HG03066 (cell line): ENCODE measurements around the gene GNB1L.
"Not testable (repeated sequence)": the region's sequence is repeated elsewhere in the genome, so short reads cannot be mapped to it uniquely, and the experiment has no call there.

Source experiments
- ATAC-seq: cut with Tn5 transposase; IDR thresholded peaks from one replicate; pipeline ENCODE4 v1.9.1; 2021; ENCODE audit warnings: low read depth; ENCODE audit not compliant: unreplicated experiment

Gene GNB1L

GRCh38 chr22:19784384-19785175 is 70.1 kb downstream of the GNB1L start:
- ATAC-seq, result no peak

GRCh38 chr22:19783586-19784383 is 70.9 kb downstream of the GNB1L start:
- no peak for ATAC-seq

GRCh38 chr22:19782533-19782932 is 72.1 kb downstream of the GNB1L start:
- ATAC-seq, result no peak

- no peak for ATAC-seq
Observed at GRCh38 chr22:19779685-19780268, 74.9 kb downstream of the GNB1L start.

GRCh38 chr22:19779011-19779421 is 75.7 kb downstream of the GNB1L start:
- no peak for ATAC-seq

GRCh38 chr22:19777192-19777591 is 77.5 kb downstream of the GNB1L start:
- ATAC-seq, result not testable (repeated sequence)

GRCh38 chr22:19776433-19777031 is 78.1 kb downstream of the GNB1L start:
- ATAC-seq, result no peak

- no peak for ATAC-seq
Observed at GRCh38 chr22:19775496-19776325, 79.0 kb downstream of the GNB1L start.

GRCh38 chr22:19774628-19775027 is 80.0 kb downstream of the GNB1L start:
- no peak for ATAC-seq

GRCh38 chr22:19773470-19774040 is 81.1 kb downstream of the GNB1L start:
- no peak for ATAC-seq

GRCh38 chr22:19772673-19773469 is 81.8 kb downstream of the GNB1L start:
- peak; percentile 61 for ATAC-seq

GRCh38 chr22:19772422-19772672 is 82.3 kb downstream of the GNB1L start:
- no peak for ATAC-seq

- no peak for ATAC-seq
Observed at GRCh38 chr22:19770349-19771220, 84.1 kb downstream of the GNB1L start.

GRCh38 chr22:19769393-19769715 is 85.3 kb downstream of the GNB1L start:
- no peak for ATAC-seq

GRCh38 chr22:19767427-19768341 is 87.0 kb downstream of the GNB1L start:
- no peak for ATAC-seq

- no peak for ATAC-seq
Observed at GRCh38 chr22:19766511-19767426, 87.9 kb downstream of the GNB1L start.

GRCh38 chr22:19766240-19766510 is 88.5 kb downstream of the GNB1L start:
- no peak for ATAC-seq
